AG10803 (cell line): ENCODE results near the gene MAP3K2.
"Not testable (repeated sequence)": the region's sequence is repeated elsewhere in the genome, so short reads cannot be mapped to it uniquely, and the experiment has no call there.

ENCODE experiments used
- DNase-seq: peaks from one replicate; pipeline ENCODE4 v3.0.0; 2010; ENCODE audit warnings: low read depth
- H3K4me3 ChIP-seq: 2 replicates; pipeline ENCODE4 v1.5.1; 2011; ENCODE audit warnings: mild to moderate bottlenecking, low read length, control low read depth
- CTCF ChIP-seq: conservative IDR thresholded peaks from 2 replicates; pipeline ENCODE4 v1.5.1; 2011; ENCODE audit warnings: mild to moderate bottlenecking, low read length, control low read depth, inconsistent platforms

MAP3K2 gene

GRCh38 chr2:127414638-127415592 is 27.1 kb upstream of the MAP3K2 start:
- TF ChIP-seq CTCF, result no peak
- no peak for DNase-seq
- H3K4me3 ChIP-seq, result no peak overlapping the region

GRCh38 chr2:127413782-127414637 is 26.2 kb upstream of the MAP3K2 start:
- no peak overlapping the region for H3K4me3 ChIP-seq
- TF ChIP-seq CTCF, result no peak

GRCh38 chr2:127413200-127413599 is 25.4 kb upstream of the MAP3K2 start:
- no peak for TF ChIP-seq CTCF
- H3K4me3 ChIP-seq, result no peak overlapping the region
- peak; percentile 26 for DNase-seq

More at GRCh38 chr2:127413782-127414637, 26.2 kb upstream of the MAP3K2 start:
- peak; percentile 71 for DNase-seq

GRCh38 chr2:127411653-127412369 is 24.0 kb upstream of the MAP3K2 start:
- H3K4me3 ChIP-seq, result no peak overlapping the region
- no peak for TF ChIP-seq CTCF
- no peak for DNase-seq

GRCh38 chr2:127410871-127411652 is 23.3 kb upstream of the MAP3K2 start:
- DNase-seq, result peak; percentile 90
- peak overlapping the region; percentile 34 for H3K4me3 ChIP-seq
- TF ChIP-seq CTCF, result no peak

- not testable (repeated sequence) for H3K4me3 ChIP-seq, DNase-seq
These were observed 21.9 kb upstream of the MAP3K2 start for GRCh38 chr2:127409716-127410115.
